ENCODE data around the gene ORC1. TPM values are rescaled to one million over a fixed set of nuclear protein-coding genes. Genes with fewer than 3 reads are reported as not detected.

Gene ORC1
- total RNA-seq, 1 donor from 2014 or later: 3.4 TPM

DNA sequence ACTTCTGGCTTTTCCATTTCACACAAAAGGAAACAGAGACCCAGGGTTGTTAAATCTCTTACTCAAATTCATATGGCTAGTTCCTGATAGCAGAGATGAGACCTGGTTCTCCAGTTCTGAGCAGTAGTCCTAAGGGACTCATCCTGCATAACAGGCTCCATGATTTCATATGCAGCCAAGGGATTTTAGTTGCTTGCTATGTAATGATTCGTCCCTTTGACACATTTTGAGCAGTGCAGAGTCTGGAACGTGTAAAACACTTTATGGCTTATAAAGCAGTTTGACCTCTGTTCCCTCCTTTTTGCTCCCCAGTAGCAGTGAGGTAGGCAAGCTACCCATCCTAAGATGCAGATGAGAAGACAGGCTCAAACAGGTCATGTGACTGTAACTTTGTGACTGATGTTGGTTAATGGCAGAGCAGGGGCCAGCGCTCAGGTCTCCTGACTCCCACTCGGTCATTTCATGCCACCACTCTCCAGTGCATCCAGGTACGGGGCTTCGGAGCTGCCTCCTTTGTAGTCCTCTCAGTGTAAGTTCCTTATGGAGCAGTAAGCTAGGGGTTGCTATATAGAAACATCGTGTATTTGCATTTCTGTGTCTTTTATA, 62.5 kb downstream of the ORC1 start:
- H3K27ac Mint-ChIP-seq (ENCODE audit: unreplicated experiment): no peak overlapping the region
- TF ChIP-seq, protein P1, sequence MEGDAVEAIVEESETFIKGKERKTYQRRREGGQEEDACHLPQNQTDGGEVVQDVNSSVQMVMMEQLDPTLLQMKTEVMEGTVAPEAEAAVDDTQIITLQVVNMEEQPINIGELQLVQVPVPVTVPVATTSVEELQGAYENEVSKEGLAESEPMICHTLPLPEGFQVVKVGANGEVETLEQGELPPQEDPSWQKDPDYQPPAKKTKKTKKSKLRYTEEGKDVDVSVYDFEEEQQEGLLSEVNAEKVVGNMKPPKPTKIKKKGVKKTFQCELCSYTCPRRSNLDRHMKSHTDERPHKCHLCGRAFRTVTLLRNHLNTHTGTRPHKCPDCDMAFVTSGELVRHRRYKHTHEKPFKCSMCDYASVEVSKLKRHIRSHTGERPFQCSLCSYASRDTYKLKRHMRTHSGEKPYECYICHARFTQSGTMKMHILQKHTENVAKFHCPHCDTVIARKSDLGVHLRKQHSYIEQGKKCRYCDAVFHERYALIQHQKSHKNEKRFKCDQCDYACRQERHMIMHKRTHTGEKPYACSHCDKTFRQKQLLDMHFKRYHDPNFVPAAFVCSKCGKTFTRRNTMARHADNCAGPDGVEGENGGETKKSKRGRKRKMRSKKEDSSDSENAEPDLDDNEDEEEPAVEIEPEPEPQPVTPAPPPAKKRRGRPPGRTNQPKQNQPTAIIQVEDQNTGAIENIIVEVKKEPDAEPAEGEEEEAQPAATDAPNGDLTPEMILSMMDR (IDR thresholded peaks at IDR 0.05; ENCODE audit: partially characterized antibody, unreplicated experiment): no peak
- H3K27me3 Mint-ChIP-seq (ENCODE audit: unreplicated experiment): no peaks in the 10 kb centered on the region
- H3K4me1 Mint-ChIP-seq (ENCODE audit: low read depth, unreplicated experiment): no peaks in the 10 kb centered on the region
- H3K9me3 Mint-ChIP-seq (ENCODE audit: unreplicated experiment): no peaks in the 10 kb centered on the region
- H3K36me3 Mint-ChIP-seq (ENCODE audit: unreplicated experiment): no peaks in the 10 kb centered on the region
- no peak for DNase-seq
- H3K4me3 Mint-ChIP-seq (ENCODE audit: unreplicated experiment): no peak overlapping the region

DNA sequence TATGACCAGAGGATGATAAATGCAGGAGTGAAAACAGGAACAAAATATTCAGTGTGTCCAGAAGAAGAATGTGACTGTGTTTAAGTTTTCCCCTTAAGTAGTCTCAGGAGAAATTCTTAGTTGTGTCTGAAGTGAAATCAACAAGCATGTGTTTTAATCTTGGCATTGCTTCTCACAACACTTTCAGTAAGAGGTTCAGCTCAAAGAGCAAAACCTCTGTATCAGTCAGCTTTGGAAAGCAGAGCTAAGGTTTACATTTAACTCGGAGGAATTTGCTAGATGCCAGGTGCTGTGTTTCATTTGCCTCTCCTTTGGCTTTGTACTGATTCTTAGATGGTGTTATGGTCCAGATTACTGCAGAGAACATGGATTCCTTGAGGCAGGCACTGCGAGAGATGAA, 66.8 kb downstream of the ORC1 start:
- TF ChIP-seq, protein P1 (IDR thresholded peaks at IDR 0.05; ENCODE audit: partially characterized antibody, unreplicated experiment): no peak
- Mint-ChIP-seq H3K4me1 (ENCODE audit: low read depth, unreplicated experiment) (no peaks in the 10 kb centered on the region), H3K27ac (ENCODE audit: unreplicated experiment) (no peak overlapping the region), H3K36me3 (ENCODE audit: unreplicated experiment) (no peaks in the 10 kb centered on the region), H3K4me3 (ENCODE audit: unreplicated experiment) (no peak overlapping the region), H3K9me3 (ENCODE audit: unreplicated experiment) (no peaks in the 10 kb centered on the region), H3K27me3 (ENCODE audit: unreplicated experiment) (no peaks in the 10 kb centered on the region)
- DNase-seq: no peak

DNA sequence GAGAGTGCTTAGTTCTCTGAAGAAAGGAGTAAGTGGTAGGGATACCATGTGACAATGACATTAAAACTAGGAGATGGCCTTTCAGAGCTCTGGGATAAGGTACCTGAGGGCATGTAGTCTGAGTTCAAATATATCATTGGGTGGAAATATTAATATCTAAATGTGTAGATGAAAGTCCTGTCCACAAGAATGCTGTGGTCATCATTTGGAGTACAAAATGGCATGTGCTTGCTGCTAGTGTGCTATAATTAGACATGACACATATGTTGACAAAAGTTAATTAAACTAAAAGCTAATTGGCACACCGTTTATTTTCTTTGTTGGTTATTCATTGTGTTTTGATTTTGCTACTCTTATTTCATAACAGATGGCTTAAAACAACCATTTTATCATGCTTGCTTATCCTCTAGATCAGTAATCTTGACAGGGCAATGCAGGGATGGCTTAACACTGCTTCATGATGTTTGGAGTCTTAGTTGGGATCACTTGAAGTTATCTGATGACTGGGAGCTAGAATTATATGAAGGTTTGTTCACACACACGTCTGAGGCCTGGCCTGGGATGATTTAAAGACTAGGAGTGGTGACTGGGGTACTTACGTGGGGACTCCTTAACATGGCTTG, 69.2 kb downstream of the ORC1 start:
- Mint-ChIP-seq H3K4me3 (ENCODE audit: unreplicated experiment) (no peak overlapping the region), H3K4me1 (ENCODE audit: low read depth, unreplicated experiment) (no peaks in the 10 kb centered on the region), H3K27me3 (ENCODE audit: unreplicated experiment) (no peaks in the 10 kb centered on the region), H3K9me3 (ENCODE audit: unreplicated experiment) (no peaks in the 10 kb centered on the region), H3K36me3 (ENCODE audit: unreplicated experiment) (no peaks in the 10 kb centered on the region), H3K27ac (ENCODE audit: unreplicated experiment) (no peak overlapping the region)
- no peak for DNase-seq
- TF ChIP-seq, protein P1 (IDR thresholded peaks at IDR 0.05; ENCODE audit: partially characterized antibody, unreplicated experiment): no peak

DNA sequence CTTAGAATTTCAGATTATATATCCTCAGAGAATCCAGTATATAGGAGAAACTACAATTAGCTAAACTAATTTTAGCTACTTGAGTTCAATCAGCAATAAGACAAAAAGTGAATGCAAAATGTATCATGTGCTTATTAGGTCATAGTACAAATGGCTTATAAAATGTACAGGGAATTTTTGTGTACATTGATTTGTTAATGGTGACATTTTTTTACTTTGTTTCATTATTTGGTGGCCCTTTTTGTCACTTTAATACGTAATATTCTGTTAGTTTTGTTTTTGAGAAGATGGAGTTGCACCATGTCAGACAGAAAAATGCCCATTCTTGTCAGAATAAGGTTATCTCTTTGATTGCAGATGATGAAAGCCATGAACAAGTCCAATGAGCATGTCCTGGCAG, 71.8 kb downstream of the ORC1 start:
- TF ChIP-seq, protein P1 (IDR thresholded peaks at IDR 0.05; ENCODE audit: partially characterized antibody, unreplicated experiment): no peak
- H3K27me3 Mint-ChIP-seq (ENCODE audit: unreplicated experiment): no peaks in the 10 kb centered on the region
- H3K4me3 Mint-ChIP-seq (ENCODE audit: unreplicated experiment): no peak overlapping the region
- H3K4me1 Mint-ChIP-seq (ENCODE audit: low read depth, unreplicated experiment): no peaks in the 10 kb centered on the region
- H3K36me3 Mint-ChIP-seq (ENCODE audit: unreplicated experiment): no peaks in the 10 kb centered on the region
- no peak for DNase-seq
- no peak overlapping the region for H3K27ac Mint-ChIP-seq (ENCODE audit: unreplicated experiment)
- no peaks in the 10 kb centered on the region for H3K9me3 Mint-ChIP-seq (ENCODE audit: unreplicated experiment)

DNA sequence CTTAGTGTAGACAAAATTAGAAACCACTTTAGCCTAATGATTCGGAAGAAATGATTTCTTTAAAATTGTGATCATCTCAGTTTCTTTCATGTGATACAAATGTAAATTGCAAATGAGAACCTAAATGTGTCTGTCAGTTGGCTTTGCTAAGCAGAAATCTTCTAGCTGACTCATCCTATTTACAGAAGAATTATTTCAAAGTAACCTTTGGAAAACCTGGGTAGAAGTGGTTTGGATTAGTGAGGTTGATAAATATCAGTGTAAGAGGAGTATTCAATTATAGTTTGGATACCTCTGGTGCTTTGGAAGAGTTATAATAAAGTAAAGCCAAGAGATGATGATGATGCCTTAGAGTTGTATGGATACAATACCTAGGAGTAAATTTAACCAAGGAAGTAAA, 75.6 kb downstream of the ORC1 start:
- no peak overlapping the region for H3K27ac Mint-ChIP-seq (ENCODE audit: unreplicated experiment)
- H3K27me3 Mint-ChIP-seq (ENCODE audit: unreplicated experiment): no peaks in the 10 kb centered on the region
- H3K36me3 Mint-ChIP-seq (ENCODE audit: unreplicated experiment): no peaks in the 10 kb centered on the region
- TF ChIP-seq, protein P1 (IDR thresholded peaks at IDR 0.05; ENCODE audit: partially characterized antibody, unreplicated experiment): no peak
- no peak for DNase-seq
- H3K4me3 Mint-ChIP-seq (ENCODE audit: unreplicated experiment): no peak overlapping the region
- no peaks in the 10 kb centered on the region for H3K4me1 Mint-ChIP-seq (ENCODE audit: low read depth, unreplicated experiment)
- H3K9me3 Mint-ChIP-seq (ENCODE audit: unreplicated experiment): no peaks in the 10 kb centered on the region
